SK-N-SH treated with all-trans-retinoic acid at 6 μM for 48 hours (cell line): Measurements from ENCODE around the gene ANO3.

Source experiments
- GLIS3 ChIP-seq: fragments of 250-450 bp; sonication (Bioruptor Pico); IDR thresholded peaks from 2 replicates; pipeline ENCODE4 v1.5.0; 2020; ENCODE audit warnings: mild to moderate bottlenecking, moderate library complexity
- OSR1 ChIP-seq: fragments of 250-450 bp; sonication (Bioruptor Pico); IDR thresholded peaks from 2 replicates; pipeline ENCODE4 v1.8.0; 2022; ENCODE audit warnings: moderate library complexity, mild to moderate bottlenecking, inconsistent platforms
- PATZ1 ChIP-seq: fragments of 250-450 bp; sonication (Bioruptor Pico); IDR thresholded peaks from 2 replicates; pipeline ENCODE4 v1.8.0; 2020; ENCODE audit warnings: mild to moderate bottlenecking, moderate library complexity, borderline replicate concordance
- PPARA ChIP-seq: fragments of 250-450 bp; sonication (Bioruptor Pico); IDR thresholded peaks from 2 replicates; pipeline ENCODE4 v1.5.0; 2020; ENCODE audit warnings: mild to moderate bottlenecking, borderline replicate concordance
- TCF4 ChIP-seq: fragments of 250-450 bp; sonication (Bioruptor Pico); IDR thresholded peaks from 2 replicates; pipeline ENCODE4 v1.8.0; 2021; ENCODE audit warnings: mild to moderate bottlenecking, moderate library complexity, borderline replicate concordance
- TSHZ2 ChIP-seq: fragments of 250-450 bp; sonication (Bioruptor Pico); IDR thresholded peaks from 2 replicates; pipeline ENCODE4 v1.5.0; 2020; ENCODE audit warnings: mild to moderate bottlenecking, moderate library complexity
- ZFP30 ChIP-seq: fragments of 450-650 bp; formaldehyde crosslinking; IDR thresholded peaks from 2 replicates; pipeline ENCODE4 v1.5.0; 2022; ENCODE audit warnings: mild to moderate bottlenecking, moderate library complexity
- ZNF565 ChIP-seq: fragments of 450-650 bp; formaldehyde crosslinking; conservative IDR thresholded peaks from 2 replicates; pipeline ENCODE4 v1.5.0; 2020; ENCODE audit warnings: low read depth, mild to moderate bottlenecking, moderate library complexity

GRCh38 chr11:26478710-26479109 is 146.8 kb downstream of the ANO3 start:
- TF ChIP-seq ZFP30 (CRISPR knock-in tag) = no peak
- no peak for TF ChIP-seq TCF4 (CRISPR knock-in tag)
- TF ChIP-seq OSR1 (CRISPR knock-in tag) = no peak
- no peak for TF ChIP-seq GLIS3 (CRISPR knock-in tag)
- no peak for TF ChIP-seq PATZ1
- no peak for TF ChIP-seq PPARA
- TF ChIP-seq TSHZ2 = no peak
- TF ChIP-seq ZNF565 = no peak
